ENCODE results near the gene LITAFD.
"Not testable (repeated sequence)": the region's sequence is repeated elsewhere in the genome, so short reads cannot be mapped to it uniquely, and the experiment has no call there.

The LITAFD gene

DNA sequence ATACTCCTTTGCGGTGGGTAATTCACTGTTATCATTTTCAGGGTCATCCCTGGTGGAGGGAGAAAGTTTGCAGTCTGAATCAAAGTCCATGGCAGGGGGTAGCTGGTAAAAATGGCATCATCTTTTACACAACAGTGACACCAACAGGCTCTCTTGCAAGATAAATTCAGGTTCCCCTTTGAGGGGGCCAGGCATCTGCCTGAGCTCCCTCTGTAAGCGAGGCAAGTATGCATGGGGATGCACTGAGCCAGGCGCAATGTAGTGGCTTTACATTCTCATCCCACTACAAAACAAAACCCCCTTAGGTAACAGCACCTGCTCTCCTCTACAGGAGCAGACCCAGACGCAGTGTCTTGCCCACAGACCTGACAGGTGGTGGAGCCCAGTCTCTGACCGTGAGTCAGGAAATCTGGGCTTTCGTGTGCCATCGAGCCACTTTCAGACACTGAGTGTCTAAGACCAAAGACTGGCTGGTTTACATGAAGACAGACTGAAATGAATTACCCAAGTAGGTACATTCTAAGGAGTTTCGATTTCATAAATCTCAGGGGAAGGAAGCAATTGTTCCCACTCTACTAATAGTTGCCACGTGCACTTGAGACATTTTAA is 17.7 kb downstream of the LITAFD start:
- no peak for DNase-seq

DNA sequence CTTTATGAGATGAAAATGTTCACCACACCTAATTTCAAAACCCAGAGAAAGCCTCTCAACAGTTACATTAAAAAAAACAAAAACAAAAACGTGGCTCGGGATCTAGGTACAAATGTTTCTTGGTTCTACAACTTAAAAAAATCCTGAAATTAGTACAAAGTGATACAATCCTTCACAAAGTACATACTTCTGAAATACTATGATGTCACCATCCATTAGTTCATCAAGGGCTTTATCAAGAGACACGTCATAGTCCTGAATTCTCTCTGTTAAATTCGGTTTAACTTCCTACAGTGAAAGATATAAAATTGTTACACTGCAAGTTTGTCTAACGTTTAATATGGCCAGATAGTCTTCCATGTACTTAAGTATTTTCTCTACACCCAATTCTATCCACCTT is 18.2 kb downstream of the LITAFD start:
- DNase-seq, result no peak

DNA sequence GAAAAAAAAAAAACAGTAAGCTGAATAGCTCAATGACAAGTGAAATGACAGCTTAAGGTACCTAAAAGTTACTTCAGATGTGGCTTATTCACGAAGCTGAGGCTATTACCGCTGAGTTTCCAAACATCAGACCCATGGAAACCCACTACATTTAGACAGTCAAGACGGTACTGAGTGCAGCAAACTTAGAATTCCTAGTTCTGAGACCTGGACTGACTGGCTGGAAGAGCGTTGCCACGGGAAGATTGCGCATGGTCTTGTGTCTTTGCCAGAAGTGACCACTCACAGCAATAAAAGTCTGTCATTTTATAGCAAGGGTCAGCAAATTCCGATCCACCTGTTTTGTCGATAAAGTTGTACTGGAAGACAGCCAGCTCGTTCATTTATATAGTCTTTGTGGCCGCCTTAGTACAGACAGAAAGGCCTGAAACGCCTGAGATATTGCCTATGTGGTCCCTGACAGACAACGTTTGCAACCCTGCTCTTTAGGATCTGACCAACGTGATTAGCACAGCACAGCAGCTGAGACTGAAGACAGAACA is 19.2 kb downstream of the LITAFD start:
- no peak for DNase-seq

DNA sequence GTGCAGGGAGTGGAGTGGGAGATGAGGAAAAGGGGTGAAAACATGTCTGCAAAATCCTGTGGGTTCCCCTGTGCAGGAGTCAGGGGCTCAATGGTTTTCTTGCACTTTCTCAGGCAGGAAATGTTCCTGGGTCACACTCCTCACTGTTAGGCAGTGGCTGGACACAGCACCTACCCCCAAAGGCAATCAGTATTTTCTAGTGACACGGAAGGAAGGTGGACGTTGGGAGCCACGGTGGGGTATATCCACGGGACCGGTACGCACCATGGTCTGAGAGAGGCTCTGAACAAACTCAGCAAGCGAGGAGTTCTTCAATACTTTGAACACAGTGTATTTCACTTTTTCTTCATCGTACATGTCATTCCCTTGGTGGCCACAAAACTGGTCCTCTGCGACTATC is 20.9 kb downstream of the LITAFD start:
- no peak for DNase-seq

DNA sequence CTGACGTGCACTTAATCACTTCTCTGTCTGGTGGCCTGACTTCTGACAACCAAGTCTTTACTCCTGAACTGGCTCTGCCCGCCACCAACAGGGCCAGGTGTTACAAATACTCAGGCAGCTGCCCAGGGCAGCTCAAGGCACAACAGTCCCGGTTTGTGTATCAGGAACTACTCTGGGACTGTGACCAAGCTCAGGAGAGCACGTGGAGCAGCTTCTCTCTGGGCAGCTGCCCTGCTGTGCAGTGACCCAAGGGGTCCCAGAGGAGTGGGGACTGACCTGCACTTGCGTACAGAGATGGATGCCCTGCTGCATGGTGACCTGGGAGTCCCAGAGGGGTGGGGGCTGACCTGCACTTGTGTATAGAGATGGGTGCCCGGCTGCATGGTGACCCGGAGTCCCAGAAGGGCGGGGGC is 21.9 kb downstream of the LITAFD start:
- no peak for DNase-seq

DNA sequence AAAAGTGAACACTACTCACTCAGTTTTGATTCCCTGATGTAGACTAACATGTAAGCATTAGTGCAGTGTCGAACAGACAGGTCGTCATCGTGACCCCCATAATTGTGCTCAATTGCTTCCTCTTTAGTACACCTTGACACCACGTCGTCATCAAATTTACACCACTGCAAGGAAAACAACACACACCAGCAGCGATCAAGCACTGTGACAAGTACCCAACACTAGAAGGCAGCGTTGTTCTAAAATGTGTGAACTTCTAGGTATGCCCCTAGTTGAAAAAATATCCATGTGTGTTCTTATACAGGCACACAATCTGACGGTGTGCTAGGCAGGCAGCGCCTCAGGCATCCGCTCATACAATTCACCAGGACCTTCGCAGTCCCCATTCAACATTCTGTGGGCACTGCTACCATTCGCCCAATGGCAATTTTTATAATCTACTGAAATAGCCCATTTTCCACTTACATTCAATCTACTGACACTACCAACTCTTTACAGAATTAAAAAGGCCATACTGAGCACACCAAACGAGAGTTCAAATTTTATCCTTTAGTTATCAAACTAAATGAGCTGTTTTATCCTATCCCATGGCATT is 23.1 kb downstream of the LITAFD start:
- DNase-seq, result no peak

DNA sequence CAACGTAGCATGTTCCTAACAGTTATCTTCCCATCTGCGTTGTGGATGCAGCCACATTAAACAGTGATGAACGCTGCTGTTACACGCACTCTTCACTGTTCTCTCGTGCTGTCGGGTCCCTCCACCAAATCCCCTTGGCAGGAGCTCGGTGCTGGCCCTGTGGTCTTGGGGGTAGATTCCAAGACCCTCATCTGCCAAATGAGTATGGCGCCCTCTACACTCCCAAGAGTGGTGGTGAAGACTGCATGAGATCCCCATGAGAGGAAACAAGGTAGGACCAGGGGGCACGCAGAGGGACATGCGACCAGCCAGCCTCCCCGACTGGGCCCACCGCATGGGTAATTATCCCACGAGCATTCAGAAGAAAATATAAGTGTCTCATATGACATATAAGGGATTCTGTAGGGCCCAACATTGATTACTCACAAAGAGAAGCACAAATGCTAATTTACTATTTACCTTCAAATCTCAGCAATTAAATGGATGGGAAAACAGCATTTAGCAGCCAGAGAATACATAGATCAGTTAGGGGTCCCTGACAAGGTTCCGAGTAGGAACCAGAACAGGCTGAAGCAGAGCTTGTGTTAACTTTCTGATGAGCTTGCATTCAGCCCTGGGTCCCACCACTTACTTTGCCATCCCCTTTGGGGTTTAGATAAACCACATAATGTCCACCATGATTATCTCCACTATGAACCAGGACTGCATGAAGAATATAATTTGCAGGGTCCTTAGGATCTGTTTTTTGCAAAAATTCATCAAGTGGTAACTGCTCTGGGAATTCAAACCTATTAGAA is 23.8 kb downstream of the LITAFD start:
- DNase-seq, result no peak

DNA sequence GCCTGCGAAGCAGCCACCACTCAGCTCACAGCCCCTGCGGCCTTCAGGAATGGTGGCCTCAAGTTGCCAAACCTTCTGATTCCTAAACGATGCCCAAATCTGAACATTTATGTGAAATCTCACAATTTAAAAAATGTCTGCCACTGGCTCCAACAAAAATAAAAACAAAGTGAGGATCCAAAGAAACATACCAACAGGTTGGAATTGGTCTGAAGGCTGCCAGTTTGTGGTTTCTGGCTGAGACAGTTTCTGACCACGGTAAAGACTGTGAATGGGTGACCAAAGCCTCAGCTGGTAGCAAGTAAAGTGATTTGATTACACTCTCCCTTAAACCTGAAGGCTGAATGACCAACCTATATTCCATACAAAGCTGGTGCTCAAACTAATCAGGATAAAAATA is 24.9 kb downstream of the LITAFD start:
- no peak for DNase-seq

DNA sequence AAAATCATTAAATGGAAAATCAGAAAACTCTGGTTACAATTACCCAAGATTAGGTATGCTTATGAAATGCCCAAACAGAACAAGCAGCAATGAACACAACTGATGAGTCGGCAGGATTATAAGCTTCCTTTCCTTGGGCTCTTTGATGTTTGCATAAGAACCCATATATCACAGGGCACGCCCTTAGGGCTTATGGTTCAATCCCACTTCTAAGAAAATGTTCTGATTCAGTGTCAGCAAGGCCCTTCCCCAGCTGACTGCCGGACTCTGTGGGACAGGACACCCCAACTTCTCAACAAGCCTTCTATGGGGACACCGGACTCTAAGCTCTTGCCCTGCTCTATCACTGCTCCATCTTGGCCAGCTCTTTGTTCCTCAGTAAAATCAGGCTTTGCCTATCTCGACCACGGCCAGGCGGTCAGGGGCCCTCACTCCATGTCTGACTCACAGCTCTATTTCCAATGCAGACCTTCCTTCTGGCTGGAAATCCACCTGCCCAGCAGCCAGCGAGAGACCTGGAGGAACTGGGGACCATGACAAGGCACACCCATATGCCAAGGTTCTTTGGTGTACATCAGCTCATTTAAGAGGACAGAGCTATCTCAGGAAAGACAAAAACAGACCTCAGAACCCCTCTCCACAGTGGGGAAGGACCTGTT is 26.8 kb downstream of the LITAFD start:
- no peak for DNase-seq

DNA sequence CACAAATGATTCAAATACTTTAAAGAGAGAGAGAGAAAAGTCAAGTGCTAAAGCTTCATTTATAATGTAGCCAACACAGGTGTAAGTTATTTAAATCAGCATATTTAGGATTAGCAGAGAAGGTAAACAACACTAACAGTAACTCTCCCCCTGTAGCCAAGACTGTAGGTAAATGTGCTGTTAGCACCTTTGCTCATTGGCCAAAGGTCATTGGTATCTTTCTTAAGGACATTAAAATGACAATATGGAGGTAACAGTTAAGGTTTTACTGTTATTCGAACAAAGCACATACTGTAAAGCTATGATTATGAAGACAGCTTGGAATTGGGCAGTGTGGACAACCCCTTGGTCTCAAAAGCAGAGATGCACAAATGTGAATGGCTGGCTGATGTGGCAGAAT is 28.7 kb downstream of the LITAFD start:
- no peak for DNase-seq

DNA sequence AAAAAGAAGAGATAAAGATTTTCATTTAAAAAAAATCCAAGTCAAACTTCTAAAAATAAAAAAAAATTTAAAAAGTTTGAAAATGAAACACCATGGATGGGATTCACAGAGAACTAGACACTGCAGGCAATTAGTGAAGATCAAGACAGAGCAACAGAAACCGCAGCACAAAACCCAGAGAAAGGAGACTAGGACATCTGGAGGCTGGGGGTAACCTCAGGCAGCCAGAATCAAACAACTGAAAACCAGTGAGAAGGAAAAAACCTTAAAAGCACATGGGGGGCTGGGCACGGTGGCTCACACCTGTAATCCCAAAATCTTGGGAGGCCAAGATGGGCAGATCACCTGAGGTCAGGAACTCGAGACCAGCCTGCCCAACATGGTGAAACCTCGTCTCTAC is 30.6 kb downstream of the LITAFD start:
- no peak for DNase-seq

DNA sequence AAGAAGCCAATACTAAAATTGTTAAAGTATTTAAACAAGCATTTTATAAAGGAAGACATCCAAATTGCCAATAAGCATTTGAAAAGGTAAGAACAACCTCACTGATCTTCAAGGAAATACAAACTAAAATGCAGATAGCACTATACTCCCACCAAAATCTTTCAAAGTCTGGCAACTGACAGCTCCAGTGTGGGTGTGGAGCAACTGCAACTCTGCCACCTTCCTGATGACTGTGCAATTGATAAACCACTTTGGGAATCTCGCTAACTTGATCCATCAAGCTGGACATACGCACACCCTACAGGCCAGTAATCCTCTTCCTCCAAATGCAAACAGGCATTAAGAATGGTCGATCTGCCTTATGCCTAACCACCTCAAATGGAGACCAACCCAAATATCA is 31.9 kb downstream of the LITAFD start:
- DNase-seq, result no peak

DNA sequence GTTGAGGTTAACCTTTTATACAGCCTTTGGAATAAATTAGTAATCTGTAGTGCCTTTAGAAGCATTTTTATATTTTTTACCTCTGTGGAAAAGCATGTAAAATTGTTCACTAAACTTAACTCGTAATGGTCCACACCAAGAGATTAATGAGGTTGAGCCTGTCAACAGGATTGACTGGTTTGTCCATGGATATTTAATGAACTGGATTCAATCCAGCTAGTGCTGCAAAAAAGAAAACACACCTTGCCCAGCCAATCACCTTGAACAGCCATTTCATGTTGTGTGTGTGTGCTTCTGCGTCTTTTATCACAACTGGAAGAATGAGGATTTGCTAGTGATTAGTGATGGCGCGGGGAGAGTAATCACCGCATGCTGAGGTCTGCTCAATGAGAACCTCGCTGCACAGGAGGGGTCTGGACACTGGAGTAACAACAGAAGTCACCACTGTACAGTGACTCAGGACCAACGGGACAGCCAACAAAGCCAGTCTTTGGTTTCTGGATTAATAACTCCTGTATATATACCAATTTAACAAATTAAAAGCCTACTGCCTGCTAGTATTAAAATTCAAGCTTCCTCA is 33.7 kb downstream of the LITAFD start:
- DNase-seq, result no peak

DNA sequence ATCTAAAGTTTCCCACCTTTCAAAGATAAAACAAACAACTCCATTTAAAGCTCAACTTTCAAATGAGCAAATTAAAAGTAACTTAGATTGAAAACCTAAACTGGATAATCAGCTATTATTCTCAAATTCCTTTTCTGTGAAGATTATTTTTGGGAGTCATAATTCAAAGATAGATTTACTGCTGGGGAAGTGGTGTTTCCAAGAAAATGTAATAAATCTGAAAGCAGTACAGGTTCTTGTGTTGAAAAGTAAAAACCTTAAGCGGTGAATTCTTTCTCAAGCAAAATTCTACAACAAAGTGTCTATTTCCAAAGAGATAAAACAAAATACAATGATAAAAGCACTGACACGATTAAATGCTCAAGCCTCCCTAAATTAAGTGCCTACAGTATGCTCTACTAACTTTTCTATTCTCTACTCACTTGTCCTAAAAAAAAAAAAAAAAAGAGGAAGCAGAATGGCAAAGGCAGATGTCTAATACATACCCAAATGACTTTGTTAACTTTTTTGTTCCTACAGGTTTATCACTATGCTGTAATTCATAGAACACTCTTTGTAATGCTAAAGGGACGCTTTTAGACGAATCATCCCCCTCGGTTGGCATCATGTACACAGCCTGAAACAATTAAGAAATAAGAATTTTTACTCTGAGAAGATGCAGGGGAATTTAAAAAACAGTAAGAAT is 34.5 kb downstream of the LITAFD start:
- no peak for DNase-seq

DNA sequence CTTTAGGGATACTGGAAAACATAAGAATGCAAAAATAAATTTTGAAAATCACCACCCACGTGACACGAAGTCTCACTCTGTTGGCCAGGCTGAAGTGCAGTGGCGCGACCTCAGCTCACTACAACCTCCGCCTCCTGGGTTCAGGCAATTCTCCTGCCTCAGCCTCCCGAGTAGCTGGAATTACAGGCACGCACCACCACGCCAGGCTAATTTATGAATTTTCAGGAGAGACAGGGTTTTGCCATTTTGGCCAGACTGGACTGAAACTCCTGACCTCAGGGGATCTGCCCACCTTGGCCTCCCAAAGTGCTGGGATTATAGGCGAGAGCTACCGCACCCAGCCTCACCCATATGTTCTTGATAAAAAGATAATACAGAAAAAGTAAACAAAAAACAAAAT is 35.2 kb downstream of the LITAFD start:
- not testable (repeated sequence) for DNase-seq

DNA sequence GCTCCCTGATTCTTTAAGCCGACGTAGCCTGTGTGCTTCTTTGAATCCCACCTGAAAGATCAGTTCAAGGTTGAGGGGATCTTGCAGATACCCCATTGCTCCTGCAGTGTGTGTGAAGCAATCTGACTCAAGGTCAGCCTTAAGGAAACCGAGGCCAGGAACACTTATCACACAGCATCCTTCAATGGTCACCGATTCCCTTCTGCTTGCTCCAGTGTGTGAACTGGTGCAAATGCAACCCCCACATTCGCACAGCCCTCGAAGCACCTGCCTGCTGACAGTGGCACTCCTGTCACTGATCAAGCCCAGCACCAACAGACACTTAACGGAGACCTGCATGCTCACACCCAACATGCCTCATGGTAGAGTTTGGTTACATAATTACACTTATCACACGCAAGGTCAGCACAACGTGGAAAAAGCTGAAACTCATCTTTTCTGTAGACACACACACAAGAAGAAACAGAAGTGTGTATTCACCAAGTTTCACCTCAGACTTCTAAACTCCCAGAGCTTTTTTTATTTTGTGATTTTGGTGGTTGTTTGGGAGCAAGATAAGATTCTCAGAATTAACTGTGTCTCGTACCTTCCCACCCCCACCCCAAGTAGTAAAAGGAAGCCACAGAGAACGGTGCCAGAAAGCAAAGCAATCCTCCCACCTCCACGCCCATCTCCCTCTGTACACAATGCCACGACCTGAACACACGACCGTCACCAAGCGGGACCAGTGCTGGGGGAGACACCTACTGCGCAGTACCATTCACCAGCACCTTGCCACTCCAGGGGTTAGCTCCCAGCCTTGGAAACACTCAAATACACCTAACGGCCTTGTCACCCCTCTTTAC is 37.2 kb downstream of the LITAFD start:
- DNase-seq, result no peak

DNA sequence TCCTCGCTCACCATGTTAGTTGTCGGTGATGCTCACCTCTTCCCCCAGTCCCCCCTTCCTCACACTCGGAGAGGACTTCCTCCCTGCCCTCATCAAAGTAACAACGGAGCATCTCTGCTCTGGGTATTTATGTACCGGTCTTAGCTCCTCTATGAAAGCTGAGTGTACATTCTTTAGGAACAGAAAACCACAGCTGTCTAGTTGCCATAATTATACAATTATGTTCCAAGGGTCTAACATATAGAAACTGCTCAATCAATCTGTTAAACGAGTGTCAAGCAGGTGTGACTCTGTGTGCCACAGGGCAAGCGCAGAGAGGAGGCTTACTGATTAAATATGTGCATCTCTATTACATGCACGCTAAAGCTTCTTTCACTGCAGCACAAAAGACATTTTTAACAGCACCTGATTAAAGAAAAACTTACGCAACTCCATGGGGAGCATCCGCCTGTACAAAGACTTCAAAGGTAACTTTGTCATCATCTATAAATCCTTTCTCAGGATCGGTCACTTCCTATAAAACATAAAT is 37.8 kb downstream of the LITAFD start:
- DNase-seq, result no peak

DNA sequence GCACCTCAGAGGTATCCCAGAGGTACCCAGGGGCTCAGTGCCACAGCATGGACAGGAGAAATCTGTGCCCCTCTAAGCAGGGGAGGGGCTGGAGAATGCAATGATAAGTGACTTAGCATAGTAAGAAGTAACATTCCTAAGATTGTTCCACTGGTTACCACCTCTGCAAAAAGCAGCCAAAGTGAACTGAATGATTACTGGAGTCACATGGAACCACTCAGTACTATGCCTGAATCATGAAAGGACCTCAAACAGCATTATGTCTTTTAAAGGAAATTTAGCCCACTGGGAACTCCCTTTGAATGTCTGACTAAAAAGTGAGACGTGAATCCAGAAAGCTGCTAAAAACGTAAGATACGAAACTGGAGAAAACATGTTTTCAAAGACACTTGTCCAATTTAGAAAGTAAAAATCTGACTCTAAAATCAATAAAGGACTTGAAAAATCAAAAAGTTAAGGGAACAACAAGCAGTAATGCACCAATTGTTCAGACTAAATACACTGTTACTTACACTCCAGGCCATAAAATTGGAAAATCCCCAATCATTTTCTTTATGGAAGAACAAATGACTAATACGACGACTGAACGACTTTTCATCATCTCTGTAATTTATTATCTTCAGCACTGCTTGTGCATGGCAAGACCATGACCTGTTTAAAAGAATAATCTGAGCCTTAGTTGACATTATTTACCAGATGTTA is 38.6 kb downstream of the LITAFD start:
- no peak for DNase-seq

DNA sequence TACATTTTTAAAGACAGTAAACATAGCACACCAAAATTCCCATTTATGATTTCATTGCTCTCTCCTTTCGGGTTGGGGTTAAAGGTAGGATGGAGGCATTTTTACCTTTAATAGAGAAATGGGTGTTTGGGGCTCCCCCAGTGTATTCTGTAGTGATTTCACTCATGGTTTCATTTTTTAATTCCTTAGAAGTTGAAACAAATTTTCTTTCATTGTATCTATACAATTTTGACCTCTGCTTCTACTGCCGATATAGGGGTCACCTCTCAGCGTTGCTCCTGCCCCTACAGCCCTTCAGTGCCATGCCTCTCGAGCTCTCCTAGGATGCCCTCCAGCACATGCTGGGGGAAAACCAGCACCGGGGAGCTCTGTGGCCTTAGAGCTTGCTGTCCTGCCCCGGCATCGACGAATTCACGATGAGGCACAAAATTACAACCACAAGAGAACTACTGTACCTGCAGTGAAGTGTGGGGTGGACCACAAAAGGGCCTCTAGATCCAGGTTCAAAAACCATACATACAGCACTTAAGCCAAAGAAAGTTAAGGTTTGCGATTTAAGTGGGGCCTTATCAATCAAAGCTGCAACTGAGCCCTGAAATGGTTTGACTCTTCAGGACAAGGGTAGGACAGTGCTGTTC is 39.3 kb downstream of the LITAFD start:
- no peak for DNase-seq

DNA sequence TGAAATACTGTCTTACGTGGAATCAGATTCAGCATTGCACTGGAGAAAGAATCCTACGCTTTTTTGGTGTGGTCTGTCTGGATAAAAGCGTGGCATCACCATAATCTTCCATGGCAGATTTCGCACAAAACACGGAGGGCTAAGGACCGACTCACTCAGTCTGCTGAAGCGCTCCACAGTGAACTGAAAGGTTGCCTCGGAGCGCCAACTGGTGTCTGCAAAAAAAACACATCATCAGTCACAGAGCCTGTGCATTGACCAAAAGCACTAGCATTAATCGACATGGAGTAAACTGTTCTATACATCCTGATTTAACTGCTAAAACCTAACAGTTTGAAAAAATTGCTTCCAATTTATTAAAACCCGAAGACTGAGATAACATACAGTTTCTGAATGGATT is 41.0 kb downstream of the LITAFD start:
- DNase-seq, result no peak

Measured in GF-D8 (cell line).